NCI-H146 (cell line): ENCODE data around the gene C1orf105.

Experiments used
- DNase-seq: peaks from one replicate; lab custom pipeline; 2025; lab: John Stamatoyannopoulos, UW

The C1orf105 gene

DNA sequence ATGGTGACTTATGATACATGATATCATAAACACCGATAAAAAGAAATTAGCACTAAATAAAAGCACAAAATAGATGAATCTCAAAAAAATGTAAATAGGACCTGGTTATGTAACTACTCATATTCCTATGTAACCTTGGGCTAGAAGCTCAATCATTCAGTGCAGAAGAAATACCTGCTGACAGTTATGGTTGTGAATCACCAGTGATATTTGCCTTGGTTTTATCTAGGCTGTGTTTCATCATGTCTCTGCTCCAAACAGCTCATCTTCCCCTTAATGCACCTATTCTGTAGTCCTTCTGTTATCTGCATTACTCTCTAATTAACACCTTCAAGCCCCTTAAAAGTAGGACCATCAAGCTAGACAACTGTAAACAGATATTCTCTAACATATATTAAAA lies 39.7 kb downstream of the C1orf105 start:
- DNase-seq, result no peak

DNA sequence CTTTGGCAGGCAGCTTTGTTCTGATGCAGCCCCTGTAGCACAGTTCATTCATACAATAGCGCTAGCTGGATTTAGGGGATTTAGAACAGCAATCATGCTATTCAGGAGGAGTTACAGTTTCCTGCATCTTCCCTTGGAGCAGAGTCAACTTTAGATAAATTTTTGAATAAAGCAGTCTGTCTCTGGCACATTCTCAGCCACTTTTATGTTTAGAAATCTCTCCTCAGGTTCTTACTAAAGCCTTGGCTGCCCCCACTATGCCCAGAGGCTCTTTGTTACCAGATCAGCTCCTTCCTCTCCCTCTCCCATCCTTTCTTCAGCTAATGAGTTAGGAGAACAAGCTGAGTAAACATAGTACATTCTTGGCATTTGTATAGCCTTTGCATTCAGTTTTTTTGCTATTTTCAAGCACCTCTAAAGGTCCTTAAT lies 40.4 kb downstream of the C1orf105 start:
- no peak for DNase-seq

DNA sequence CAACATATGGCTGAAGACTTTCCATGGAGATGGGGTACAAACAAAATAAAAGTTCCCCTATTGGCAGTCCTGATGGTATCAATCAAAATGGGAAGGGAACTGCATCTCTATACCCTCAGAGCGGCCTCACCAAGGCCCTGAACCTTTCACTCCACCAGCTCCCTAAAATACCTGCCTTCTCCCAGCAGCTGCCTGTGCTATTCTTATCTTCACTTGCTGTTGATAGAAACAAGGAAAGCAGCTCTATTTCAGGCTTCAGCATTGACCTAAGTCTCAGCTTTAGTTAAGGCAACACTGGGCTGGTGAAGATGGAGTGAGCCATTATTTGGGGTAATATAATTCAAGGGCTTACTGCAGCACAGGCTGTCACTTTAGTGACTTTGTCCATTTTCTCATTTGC lies 45.1 kb downstream of the C1orf105 start:
- no peak for DNase-seq

DNA sequence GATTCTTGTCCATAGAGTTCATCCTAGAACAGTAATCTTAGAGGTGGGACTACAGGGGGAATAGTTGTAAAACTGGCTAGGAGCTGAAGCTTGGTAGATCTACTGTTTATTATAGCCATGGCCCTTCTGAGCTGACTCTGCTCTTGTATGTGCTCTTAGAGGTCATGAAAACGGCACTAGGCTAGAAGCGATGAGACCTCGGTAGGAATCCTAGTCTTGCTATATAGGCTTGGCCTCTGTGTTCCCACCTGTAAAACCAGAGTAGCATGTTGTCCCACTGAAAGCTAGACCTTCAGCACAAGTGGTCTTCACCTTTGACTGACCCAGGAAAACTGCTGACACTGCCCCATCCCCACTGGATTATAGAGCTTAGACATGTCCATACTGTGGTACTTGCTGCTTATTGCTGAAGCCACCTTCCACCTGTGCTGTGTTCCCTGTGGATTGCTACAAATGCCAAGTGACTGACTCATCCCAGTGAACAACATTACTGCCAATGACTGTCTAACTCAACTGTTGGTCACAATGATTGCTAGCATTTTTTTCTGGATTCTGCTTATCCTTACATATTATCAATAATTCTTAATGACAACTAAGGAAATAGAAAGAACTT lies 46.4 kb downstream of the C1orf105 start:
- DNase-seq, result no peak

DNA sequence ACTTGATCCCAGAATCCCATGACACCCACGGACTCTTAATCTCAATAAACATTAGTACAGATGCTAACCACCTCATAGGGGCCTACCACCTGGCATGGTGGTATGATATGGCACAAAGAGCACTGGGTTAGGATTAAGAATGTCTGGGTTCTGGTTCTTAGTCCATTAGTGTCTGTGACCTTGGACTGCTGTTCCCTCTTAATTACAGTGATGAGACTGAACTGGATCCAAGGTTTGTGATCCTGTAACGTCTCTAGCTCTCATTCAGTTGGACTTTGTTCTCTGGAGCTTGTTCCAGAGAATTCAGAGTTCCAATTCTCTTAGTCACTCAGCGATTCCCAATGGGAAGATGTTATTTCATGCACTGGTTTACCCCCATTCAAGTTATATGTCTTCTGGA lies 47.0 kb downstream of the C1orf105 start:
- DNase-seq, result no peak

- no peak for DNase-seq
These were observed 47.8 kb downstream of the C1orf105 start for GRCh38 chr1:172468296-172468695.

GRCh38 chr1:172469717-172470116 lies 49.2 kb downstream of the C1orf105 start:
- no peak for DNase-seq

- no peak for DNase-seq
These were observed 49.7 kb downstream of the C1orf105 start for GRCh38 chr1:172470149-172470548.

GRCh38 chr1:172471666-172472065 lies 51.2 kb downstream of the C1orf105 start:
- DNase-seq, result no peak

GRCh38 chr1:172472495-172472894 lies 52.0 kb downstream of the C1orf105 start:
- DNase-seq, result no peak

DNA sequence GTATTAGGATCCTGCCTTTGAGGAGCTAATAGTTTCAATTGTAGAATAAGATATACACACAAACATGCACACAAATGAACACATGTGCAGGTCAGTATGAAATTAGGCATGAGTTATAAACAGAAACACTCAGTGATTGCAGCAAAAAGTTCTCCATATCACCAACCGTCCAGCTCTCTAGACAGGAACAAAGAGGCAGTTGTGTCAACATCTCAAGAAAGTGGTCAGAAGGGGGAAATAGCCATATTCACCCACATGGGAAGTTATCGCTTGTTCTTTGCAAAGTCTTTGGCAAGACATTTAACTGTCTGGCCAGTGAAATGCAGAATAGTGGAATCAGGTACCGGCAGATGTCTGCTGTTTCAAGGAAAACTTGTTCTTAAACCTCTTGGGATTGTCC lies 52.8 kb downstream of the C1orf105 start:
- DNase-seq, result no peak

DNA sequence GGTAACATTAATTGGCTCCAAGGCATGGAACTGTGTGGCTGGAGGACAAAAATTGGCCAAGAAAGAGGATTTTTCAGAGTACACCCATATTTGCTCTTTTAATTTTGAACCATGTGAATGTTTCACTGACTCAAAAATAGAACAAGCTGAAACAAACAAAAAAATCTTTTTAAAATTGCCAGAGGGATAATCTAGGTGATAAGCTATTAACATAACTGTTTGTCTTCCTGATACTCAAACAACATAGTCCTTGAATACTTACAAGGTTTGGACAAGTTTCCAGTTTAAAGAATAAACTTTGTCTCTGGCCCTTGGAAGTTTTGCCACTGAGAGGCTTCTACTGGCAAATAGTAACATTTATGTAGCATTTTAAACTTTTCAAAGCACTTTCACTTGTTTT lies 53.4 kb downstream of the C1orf105 start:
- DNase-seq, result no peak

- no peak for DNase-seq
These were observed 55.8 kb downstream of the C1orf105 start for GRCh38 chr1:172476218-172476811.

GRCh38 chr1:172477216-172477615 lies 56.7 kb downstream of the C1orf105 start:
- DNase-seq, result no peak

- no peak for DNase-seq
These were observed 57.3 kb downstream of the C1orf105 start for GRCh38 chr1:172477741-172478140.

GRCh38 chr1:172478485-172478884 lies 58.0 kb downstream of the C1orf105 start:
- DNase-seq, result no peak

DNA sequence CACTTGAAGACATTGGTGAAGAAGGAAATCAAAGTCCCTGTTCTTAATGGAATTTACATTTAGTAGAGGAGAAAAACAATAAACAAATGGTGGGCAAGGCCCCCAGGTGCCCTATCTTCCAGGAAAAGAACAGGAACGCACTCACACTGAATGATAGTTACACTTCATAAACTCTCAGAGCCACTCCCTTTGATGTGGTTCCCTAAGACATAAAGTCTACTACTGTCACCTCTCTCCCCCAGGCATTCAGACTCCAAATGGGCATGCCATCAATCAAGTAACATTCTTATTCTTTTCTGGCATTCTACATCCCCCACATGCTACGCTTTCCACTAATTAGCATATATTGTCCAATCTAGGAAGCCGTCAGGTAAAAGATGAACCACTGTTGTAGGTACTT lies 59.9 kb downstream of the C1orf105 start:
- no peak for DNase-seq

- no peak for DNase-seq
These were observed 61.6 kb downstream of the C1orf105 start for GRCh38 chr1:172482044-172482443.

DNA sequence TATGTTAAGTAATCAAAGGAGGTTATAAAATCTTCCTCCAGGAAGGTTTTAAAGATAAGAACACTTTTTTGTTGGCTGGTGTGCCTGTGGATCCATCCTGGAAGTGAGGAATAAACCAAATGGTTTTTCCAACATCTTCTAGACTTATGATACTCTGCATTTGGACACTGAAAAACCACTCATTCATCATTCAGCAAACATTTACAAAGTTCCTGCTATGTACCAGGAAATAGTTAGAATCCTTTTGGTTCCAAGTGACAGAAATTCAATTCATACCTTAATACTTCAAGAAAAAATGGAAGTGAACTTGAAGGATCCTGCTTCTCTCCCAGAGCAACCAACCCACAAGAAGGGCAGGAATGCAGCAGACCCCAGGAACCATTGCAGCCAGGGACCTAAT lies 63.0 kb downstream of the C1orf105 start:
- DNase-seq, result no peak

DNA sequence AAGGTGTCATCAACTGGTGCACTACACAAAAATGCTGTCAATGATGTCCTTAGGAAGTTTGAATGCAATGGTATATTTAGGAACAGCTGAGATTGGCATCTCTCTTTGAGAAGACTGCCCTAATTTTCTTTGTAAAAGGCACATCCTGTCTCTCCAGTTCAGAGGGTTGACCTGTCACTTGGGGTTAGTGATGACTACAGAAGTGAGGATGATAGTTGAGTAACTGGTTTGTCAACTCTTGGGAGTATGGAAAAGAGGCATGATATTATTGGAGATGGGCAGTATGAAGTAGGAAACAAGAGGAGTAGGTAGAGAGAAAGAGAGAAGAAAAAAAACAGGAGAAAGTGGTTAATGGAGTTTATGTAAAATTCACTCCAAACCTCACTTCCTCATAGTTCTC lies 63.8 kb downstream of the C1orf105 start:
- no peak for DNase-seq

DNA sequence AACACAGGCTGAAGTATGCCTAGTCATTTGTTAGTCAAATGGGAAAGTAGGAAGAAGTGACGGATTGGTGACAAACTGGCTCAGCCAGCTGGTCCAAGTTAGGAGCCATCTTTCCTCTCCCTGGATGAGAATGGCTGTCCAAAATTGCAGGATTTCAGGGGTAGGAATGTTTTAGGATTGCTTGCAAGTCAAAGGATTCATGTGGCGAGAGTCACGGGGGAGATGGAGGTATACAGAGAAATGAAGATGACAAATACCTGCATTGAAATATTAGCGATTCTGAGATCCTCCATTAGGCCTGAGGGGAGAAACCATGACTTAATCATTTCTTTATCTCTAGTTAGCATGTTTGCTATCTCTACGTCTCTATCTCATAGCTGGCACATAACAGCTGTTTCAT lies 65.1 kb downstream of the C1orf105 start:
- no peak for DNase-seq

- no peak for DNase-seq
These were observed 66.4 kb downstream of the C1orf105 start for GRCh38 chr1:172486805-172487454.

DNA sequence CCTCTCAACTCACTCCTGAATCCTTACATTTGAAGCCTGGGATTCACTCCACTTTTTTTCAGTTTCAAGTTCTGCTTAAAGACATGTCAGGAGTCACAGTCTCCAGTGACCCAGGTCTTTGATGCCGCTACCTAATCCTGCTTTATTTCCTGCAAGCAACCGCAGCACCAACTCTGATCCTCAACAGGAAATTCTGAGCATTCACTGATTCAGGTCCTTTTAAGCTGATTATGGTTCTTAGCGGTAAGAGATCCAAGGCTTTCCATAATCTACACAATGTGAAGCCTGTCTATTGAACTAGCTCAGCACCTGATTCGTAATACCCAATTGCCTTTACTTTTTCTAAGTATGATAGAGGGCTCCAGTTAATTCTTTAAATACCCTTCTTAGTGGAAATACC lies 67.1 kb downstream of the C1orf105 start:
- no peak for DNase-seq

DNA sequence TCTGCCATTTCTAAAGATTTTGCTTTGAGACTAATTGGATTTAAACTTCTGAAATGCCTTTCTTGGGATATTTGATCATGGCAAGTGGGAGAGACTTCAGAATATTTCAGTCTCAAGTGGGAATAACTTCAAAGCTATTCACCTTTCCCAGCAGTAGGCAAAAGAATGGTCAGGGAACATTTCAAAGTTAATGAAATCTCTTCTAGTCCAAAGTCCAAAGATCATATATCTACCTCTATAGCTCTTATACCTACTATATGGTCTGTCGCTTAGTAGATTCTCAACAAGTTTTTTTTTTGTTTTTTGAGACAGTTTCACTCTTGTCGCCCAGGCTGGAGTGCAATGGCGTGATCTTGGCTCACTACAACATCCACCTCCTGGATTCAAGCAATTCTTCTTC lies 67.9 kb downstream of the C1orf105 start:
- DNase-seq, result no peak
